ENCODE results near the gene SOBP.
"Not testable (repeated sequence)": the region's sequence is repeated elsewhere in the genome, so short reads cannot be mapped to it uniquely, and the experiment has no call there.

Gene SOBP

DNA sequence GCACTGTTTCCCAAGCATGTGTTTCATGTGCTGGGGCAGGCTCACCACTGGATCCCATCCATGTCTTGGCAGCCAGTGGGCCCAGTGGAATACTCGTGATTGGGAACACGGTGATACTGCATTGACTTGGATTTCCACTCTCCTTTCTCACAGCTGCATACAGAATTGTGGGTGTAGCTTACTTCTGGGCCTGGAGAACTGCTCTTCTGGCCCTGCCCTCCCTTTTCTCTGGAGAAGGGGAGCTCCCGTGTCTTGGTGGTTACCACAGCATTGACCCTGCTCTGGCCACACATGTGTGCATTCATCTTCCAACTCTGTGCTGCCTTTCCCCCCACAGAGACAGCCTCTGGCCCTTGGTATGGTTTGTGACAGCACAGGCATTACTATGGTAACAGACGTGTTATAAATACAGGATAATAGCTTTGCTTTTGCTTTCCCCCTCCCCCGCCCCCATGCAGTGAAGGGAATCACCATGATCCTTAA lies 21.6 kb downstream of the SOBP start:
- H3K4me3 ChIP-seq (replicated peaks; ENCODE audit: low read depth, low read length): no peak overlapping the region
- no peak for DNase-seq (ENCODE audit: extremely low read depth, low read depth)
- TF ChIP-seq, protein P1, sequence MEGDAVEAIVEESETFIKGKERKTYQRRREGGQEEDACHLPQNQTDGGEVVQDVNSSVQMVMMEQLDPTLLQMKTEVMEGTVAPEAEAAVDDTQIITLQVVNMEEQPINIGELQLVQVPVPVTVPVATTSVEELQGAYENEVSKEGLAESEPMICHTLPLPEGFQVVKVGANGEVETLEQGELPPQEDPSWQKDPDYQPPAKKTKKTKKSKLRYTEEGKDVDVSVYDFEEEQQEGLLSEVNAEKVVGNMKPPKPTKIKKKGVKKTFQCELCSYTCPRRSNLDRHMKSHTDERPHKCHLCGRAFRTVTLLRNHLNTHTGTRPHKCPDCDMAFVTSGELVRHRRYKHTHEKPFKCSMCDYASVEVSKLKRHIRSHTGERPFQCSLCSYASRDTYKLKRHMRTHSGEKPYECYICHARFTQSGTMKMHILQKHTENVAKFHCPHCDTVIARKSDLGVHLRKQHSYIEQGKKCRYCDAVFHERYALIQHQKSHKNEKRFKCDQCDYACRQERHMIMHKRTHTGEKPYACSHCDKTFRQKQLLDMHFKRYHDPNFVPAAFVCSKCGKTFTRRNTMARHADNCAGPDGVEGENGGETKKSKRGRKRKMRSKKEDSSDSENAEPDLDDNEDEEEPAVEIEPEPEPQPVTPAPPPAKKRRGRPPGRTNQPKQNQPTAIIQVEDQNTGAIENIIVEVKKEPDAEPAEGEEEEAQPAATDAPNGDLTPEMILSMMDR (IDR thresholded peaks at IDR 0.05; ENCODE audit: low read depth, low read length, missing control alignments): no peak

DNA sequence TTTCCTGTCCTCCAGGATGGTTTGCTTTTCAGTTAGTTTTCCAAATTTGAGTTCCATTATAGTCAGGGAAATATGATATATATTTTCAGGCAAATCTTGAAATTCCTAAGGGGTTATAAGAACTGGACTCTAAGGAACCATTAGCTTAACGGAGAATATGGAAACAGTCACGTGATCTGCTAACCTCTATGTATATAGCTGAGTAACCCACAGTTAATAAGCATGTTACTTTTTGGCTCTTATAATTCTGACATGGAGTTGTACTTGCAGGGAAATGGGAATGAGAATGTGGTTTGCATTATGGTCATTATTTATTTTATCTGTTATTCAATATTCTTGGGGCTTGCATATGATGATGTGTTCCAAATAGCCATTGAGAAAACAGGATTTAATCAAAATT lies 23.3 kb downstream of the SOBP start:
- H3K4me3 ChIP-seq (replicated peaks; ENCODE audit: low read depth, low read length): no peak overlapping the region
- TF ChIP-seq, protein P1 (IDR thresholded peaks at IDR 0.05; ENCODE audit: low read depth, low read length, missing control alignments): no peak
- no peak for DNase-seq (ENCODE audit: extremely low read depth, low read depth)

DNA sequence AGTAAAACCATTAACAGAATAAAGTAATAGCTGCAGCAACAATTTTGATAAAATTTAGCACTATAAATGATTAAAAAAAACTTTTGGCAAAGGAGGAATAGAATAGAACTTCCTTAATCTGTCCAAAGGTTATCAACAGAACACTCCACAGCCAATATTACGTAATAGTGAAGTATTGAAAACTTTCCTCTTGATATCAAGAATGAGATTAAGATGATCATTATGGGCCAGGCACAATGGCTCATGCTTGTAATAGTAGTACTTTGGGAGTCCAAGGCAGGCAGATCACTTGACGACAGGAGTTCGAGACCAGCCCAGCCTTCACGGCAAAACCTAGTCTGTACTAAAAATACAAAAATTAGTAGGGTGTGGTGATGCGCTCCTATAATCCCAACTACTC lies 26.0 kb downstream of the SOBP start:
- TF ChIP-seq, protein P1 (IDR thresholded peaks at IDR 0.05; ENCODE audit: low read depth, low read length, missing control alignments): no peak
- no peak for DNase-seq (ENCODE audit: extremely low read depth, low read depth)

DNA sequence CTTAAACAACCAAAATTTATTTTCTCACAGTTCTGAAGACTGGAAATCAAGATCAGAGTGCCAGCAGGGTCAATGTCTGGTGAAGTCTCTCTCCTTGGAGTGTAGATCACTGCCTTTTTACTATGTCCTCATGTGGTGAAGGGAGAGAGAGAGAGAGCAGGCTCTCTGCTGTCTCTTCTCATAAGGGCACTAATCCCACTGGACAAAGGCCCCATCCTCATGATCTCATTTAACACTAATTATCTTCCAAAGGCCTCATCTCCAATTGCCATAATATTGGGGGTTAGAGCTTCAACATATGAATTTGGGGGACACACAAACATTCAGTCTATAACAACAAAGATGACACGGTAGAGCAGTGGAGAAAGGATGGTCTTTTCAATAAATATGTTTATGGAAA lies 27.4 kb downstream of the SOBP start:
- no peak for DNase-seq (ENCODE audit: extremely low read depth, low read depth)
- H3K4me3 ChIP-seq (replicated peaks; ENCODE audit: low read depth, low read length): no peak overlapping the region

More for the DNA sequence above, 26.0 kb downstream of the SOBP start:
- no peak overlapping the region for H3K4me3 ChIP-seq (replicated peaks; ENCODE audit: low read depth, low read length)

DNA sequence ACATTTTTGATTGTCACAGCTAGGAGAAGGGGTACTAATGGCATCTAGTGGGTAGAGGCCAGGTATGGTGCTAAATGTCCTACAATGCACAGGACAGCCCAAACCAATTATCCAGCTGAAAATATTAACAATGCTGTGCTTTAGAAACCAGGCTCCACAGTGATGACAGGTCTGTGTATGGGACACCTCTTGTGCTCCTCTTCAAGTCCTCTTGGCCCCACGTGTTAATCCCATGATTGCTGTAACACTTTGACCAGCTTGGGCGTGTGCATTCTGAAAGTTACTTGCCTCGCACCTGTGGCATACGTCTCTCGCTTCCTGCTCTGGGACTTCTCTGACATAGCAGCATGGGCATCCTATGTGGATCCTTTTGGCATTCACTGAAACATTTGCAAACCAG lies 29.3 kb downstream of the SOBP start:
- not testable (repeated sequence) for DNase-seq (ENCODE audit: extremely low read depth, low read depth); H3K4me3 ChIP-seq (replicated peaks; ENCODE audit: low read depth, low read length)

More for the DNA sequence above, 27.4 kb downstream of the SOBP start:
- TF ChIP-seq, protein P1 (IDR thresholded peaks at IDR 0.05; ENCODE audit: low read depth, low read length, missing control alignments): no peak

DNA sequence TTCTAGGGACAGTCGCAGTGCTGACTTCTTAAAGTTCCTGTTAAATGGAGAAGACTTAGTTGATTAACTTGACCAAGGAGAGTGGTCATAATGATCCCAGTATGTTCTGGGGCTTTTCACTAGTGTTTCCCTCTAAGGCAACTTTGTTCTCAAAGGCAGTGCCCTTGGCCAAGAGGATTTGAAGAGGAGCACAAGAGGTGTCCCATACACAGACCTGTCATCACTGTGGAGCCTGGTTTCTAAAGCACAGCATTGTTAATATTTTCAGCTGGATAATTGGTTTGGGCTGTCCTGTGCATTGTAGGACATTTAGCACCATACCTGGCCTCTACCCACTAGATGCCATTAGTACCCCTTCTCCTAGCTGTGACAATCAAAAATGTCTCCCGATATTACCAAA lies 30.8 kb downstream of the SOBP start:
- not testable (repeated sequence) for DNase-seq (ENCODE audit: extremely low read depth, low read depth); H3K4me3 ChIP-seq (replicated peaks; ENCODE audit: low read depth, low read length)

DNA sequence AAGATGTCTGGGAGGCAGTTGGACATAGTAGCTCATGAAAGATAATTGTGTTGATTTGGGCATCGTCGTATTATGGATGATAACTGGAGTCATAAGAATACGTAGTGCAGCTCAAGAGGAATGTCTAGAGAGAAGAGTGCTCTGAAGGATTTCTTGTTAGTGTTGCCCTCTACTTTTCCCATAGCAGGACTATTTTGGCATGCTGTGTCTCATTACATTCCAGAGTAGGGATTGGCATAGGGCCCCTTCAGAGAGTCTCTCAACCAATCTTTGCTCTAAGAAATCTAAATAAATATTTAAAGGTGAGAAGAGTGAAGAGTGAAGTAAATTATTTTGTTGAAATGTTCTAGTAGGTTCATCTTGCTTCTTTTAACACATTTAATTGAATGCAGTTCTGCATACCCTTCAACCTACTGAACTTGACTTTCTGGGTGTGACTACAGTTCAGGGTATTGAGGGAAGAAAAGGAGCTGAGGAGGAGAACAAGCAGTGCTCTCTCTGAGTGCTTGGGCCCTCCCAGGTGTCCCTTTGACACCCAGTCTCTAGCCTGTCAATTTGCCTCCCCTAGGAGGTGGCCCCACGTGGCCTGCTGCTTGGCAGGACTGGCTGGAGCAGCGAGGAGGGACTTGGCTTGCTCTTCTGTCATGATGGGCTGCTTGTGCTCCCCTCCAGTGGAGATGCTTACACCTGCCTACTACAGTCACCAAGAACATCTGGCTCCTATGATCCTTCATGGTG lies 33.3 kb downstream of the SOBP start:
- H3K4me3 ChIP-seq (replicated peaks; ENCODE audit: low read depth, low read length): no peak overlapping the region
- DNase-seq (ENCODE audit: extremely low read depth, low read depth): no peak
- TF ChIP-seq, protein P1 (IDR thresholded peaks at IDR 0.05; ENCODE audit: low read depth, low read length, missing control alignments): no peak

DNA sequence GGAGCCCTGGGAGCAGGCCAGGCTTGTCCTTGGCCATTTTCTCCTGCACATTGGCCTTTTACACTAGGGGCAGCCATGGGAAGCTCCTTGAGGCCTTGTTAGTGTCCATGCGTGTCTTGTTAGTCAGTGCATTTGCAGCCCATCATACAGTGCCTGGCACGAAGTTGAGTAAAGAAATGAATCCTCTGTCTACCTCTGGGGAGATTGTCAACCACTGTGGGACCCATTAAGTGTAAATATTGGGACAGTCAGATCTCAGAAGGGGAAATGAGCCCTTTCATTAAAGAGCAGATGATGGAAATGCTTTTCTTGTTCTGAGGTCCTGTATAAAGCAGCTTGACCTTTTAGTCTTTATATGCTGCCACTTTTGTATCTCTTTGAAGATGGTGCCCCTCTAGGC lies 33.9 kb downstream of the SOBP start:
- TF ChIP-seq, protein P1 (IDR thresholded peaks at IDR 0.05; ENCODE audit: low read depth, low read length, missing control alignments): no peak

More for the DNA sequence above, 33.9 kb downstream of the SOBP start:
- no peak overlapping the region for H3K4me3 ChIP-seq (replicated peaks; ENCODE audit: low read depth, low read length)
- DNase-seq (ENCODE audit: extremely low read depth, low read depth): no peak
